Measurements from ENCODE around the gene ETNK2.

ETNK2 gene

GRCh38 chr1:204081791-204082513, 69.9 kb downstream of the ETNK2 start:
- Histone ChIP-seq H3K9ac (ENCODE audit: low read length) (no peak overlapping the region), H4K8ac (ENCODE audit: low read depth, low read length) (no peak overlapping the region), H3K4me1 (ENCODE audit: control insufficient read depth in 1 of 2, insufficient read depth in 2 of 2, low read length in 2 of 2) (peaks cover 39% of the 10 kb centered on the region in 2 experiments), H3K14ac (ENCODE audit: low read length) (no peak overlapping the region), H3K23ac (ENCODE audit: low read length) (no peak overlapping the region), H3K79me2 (ENCODE audit: control insufficient read depth, insufficient read depth, low read length, poor library complexity) (peaks cover 31% of the 10 kb centered on the region), H4K91ac (ENCODE audit: low read depth, low read length) (peak overlapping the region; percentile 19), H3K27ac (ENCODE audit: low read depth, low read length) (no peak overlapping the region), H4K12ac (ENCODE audit: low read depth, low read length) (no peak overlapping the region), H2BK5ac (ENCODE audit: low read depth, low read length, poor library complexity) (no peak overlapping the region), H2AK5ac (ENCODE audit: low read length) (no peak overlapping the region), H2AFZ (ENCODE audit: insufficient read depth, low read length, poor library complexity) (no peak overlapping the region), H3K4me2 (ENCODE audit: low read length) (no peak overlapping the region), H3K4ac (ENCODE audit: low read depth, low read length) (peak overlapping the region; percentile 71), H3K36me3 (ENCODE audit: control insufficient read depth in 1 of 2, insufficient read depth in 2 of 2, low read length in 2 of 2) (no peaks in the 10 kb centered on the region), H3K27me3 (ENCODE audit: insufficient read depth, low read length) (no peaks in the 10 kb centered on the region), H3K79me1 (ENCODE audit: low read length) (peaks cover 11% of the 10 kb centered on the region), H3K9me3 (ENCODE audit: insufficient read depth, low read depth, low read length) (no peaks in the 10 kb centered on the region), H3K4me3 (ENCODE audit: low read depth, low read length) (no peak overlapping the region), H2BK12ac (ENCODE audit: low read length) (peak overlapping the region; percentile 27), H2BK120ac (ENCODE audit: insufficient read depth, low read length, poor library complexity) (no peak overlapping the region), H3K18ac (ENCODE audit: low read length) (no peak overlapping the region)
- no peak for DNase-seq
- WGBS (ENCODE audit: extremely low coverage, insufficient coverage, insufficient read length) = no CpG with 5 or more reads among the region's 8 CpGs

DNA sequence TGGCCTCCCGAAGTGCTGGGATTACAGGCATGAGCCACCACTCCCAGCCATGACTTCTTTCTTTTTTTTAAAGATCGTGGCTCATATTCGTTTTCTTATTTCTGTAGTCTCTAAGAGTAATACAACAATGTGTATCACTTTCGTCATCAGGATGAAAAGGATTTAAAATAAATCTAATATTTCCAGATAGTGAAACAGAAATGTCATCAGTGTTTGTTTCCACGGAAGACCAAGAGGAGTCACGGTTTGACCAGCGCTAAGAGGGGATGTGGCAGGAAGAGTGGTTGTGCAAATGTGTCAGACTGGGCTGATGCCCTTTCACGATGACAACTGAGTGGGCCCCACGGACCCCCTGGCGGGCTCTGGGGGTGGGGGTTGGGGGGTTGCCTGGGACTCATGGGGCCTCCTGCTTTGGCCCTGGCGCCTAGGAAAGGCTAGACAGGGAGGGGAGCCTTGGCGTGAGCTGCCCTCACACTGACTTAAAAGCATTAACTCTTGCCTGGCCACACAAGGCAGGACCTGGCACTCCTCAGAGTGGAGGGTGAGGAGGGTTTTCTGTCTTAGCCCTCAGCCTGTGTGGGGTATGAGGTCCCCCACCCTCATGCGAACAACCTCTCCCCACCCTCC, 70.6 kb downstream of the ETNK2 start:
- Histone ChIP-seq H2AFZ (ENCODE audit: insufficient read depth, low read length, poor library complexity) (no peak overlapping the region), H3K36me3 (ENCODE audit: control insufficient read depth in 1 of 2, insufficient read depth in 2 of 2, low read length in 2 of 2) (peaks cover 0 to 3% of the 10 kb centered on the region in 2 experiments), H4K8ac (ENCODE audit: low read depth, low read length) (no peak overlapping the region), H3K27ac (ENCODE audit: low read depth, low read length) (no peak overlapping the region), H3K79me1 (ENCODE audit: low read length) (peaks cover 11% of the 10 kb centered on the region), H3K4me2 (ENCODE audit: low read length) (no peak overlapping the region), H3K9ac (ENCODE audit: low read length) (no peak overlapping the region), H3K14ac (ENCODE audit: low read length) (no peak overlapping the region), H3K4me3 (ENCODE audit: low read depth, low read length) (no peak overlapping the region), H3K4ac (ENCODE audit: low read depth, low read length) (peak overlapping the region; percentile 71), H4K12ac (ENCODE audit: low read depth, low read length) (no peak overlapping the region), H3K18ac (ENCODE audit: low read length) (no peak overlapping the region), H4K91ac (ENCODE audit: low read depth, low read length) (no peak overlapping the region), H3K27me3 (ENCODE audit: insufficient read depth, low read length) (no peaks in the 10 kb centered on the region), H3K79me2 (ENCODE audit: control insufficient read depth, insufficient read depth, low read length, poor library complexity) (peaks cover 34% of the 10 kb centered on the region), H2BK5ac (ENCODE audit: low read depth, low read length, poor library complexity) (no peak overlapping the region), H3K23ac (ENCODE audit: low read length) (no peak overlapping the region), H3K4me1 (ENCODE audit: control insufficient read depth in 1 of 2, insufficient read depth in 2 of 2, low read length in 2 of 2) (peaks cover 41 to 42% of the 10 kb centered on the region in 2 experiments), H2BK12ac (ENCODE audit: low read length) (no peak overlapping the region), H2BK120ac (ENCODE audit: insufficient read depth, low read length, poor library complexity) (no peak overlapping the region), H3K9me3 (ENCODE audit: insufficient read depth, low read depth, low read length) (no peaks in the 10 kb centered on the region), H2AK5ac (ENCODE audit: low read length) (peak overlapping the region; percentile 7)
- DNase-seq = no peak
- WGBS (ENCODE audit: extremely low coverage, insufficient coverage, insufficient read length) = no CpG with 5 or more reads among the region's 13 CpGs

Data from trophoblast cell (in vitro differentiated cells and primary cell).